Mesenteric fat pad (tissue), 1 donor: Measurements from ENCODE around the gene IKZF2. TPM values are rescaled to one million over a fixed set of nuclear protein-coding genes. Genes with fewer than 3 reads are reported as not detected.

ENCODE experiments used
- DNase-seq: peaks from one replicate; pipeline ENCODE4 v3.0.0-alpha.2; 2020; ENCODE audit warnings: low spot score
- total RNA-seq: library from RNA; stranded (reverse); fragmentation: NEBNext Ultra II Directional; extraction: Animal tissue kit (Norgen Biotek cat#: 25700); gene quantifications from one replicate; pipeline ENCODE4 v1.2.1, GENCODE V29; 2021
- donor health status: DM: yes; HTN: yes; CAD: no.

Gene IKZF2
- total RNA-seq, 1 donor from 2014 or later = 7.6 TPM

DNA sequence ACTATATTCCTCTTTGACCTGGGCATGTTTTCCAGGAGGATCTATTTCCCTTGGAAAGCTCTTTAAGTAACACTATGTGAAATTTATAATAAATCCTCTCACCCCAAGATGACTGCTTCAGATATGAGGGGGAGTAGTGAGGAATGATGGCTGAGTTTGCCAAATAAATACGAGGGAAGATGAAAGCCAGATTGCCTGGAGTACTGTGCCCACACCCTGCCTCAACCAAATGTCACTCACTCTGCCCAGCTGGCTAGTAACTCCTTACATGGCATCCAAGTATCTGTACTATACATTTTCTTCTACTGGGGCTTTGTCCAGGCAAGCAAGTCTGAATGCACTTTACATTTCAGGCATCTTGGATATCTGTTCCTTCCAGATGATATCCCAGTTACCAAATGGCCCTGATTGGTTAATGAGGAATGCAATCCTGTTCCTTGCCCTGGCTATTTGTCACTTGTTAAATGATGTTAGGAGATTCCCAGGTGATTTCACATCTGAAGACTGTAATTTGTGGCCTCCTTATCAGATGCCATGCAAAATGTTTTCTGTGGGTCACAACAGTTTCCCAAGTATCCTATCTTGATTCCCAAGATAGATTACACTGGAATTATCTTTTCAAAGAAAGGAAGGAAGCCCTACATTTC, 191.8 kb downstream of the IKZF2 start:
- no peak for DNase-seq

DNA sequence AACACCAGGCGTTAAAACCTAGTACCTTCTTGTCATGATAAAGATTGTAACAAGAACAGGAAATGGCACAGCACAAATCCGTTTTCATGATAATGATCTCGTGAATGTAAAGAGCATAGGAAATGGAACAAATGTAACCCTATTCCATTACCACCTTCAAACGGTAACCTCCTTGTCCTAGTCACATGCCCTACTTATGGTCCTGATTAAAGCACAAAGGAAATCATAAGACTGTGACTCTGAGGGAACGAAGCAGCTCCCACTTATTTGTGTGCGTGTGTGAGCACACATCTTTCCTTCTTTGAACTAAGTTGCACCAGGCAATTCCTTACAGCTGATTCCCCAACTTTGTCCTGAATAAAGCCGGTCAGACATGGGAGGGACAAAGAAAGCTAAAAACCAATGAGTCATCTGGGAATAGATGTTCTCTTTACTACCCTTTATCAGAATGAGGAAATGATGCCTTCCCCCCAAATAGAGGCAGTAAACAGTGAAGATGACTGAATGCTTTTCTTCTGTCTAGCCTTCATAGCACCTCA, 192.6 kb downstream of the IKZF2 start:
- DNase-seq = no peak

GRCh38 chr2:212958133-212958532, 193.3 kb downstream of the IKZF2 start:
- DNase-seq = no peak

- DNase-seq = no peak
Measured at GRCh38 chr2:212957624-212958023, 193.8 kb downstream of the IKZF2 start.

DNA sequence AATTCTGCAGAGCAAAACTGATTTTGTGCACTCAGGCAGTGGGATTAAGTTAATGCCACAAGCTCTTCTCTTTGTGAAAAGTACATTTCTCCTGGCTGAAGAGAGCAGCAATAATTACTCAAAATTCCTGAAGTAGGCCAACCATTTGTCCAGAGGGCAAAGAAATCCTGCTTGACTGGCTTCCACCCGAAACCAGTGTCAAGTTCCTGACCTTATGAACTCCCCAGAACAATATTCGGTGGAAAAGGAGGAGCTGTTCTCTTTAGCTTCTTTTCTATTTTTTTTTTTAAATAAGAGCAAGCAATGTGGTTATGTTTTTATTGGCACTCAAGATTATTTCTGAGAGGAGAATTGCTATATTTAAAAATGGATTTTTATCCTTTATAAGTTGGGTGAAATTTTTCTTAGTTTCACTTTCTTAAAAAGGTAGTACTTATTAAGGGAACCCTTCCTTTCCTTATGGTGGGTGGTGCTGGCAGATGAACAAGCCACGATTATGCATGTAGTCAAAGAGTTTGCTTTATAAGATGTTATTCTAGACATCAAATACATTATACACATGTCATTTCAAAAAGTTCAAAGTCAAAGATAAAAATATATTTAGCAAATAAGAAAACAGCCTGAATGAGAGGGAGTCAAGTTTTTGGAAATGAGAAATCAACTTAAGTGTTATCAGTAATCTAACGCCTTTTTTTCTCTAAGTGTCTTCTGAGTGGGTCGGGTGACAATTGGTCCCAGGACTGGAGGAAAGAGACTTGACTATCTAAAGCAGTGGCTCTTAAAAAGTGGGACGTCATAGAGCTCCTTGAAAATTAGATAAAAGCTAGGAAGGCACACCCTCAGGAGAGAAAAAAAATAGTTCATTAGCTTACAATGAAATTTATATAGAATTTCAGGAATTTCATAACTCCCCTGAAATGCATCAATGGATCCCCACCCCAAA, 194.5 kb downstream of the IKZF2 start:
- no peak for DNase-seq

DNA sequence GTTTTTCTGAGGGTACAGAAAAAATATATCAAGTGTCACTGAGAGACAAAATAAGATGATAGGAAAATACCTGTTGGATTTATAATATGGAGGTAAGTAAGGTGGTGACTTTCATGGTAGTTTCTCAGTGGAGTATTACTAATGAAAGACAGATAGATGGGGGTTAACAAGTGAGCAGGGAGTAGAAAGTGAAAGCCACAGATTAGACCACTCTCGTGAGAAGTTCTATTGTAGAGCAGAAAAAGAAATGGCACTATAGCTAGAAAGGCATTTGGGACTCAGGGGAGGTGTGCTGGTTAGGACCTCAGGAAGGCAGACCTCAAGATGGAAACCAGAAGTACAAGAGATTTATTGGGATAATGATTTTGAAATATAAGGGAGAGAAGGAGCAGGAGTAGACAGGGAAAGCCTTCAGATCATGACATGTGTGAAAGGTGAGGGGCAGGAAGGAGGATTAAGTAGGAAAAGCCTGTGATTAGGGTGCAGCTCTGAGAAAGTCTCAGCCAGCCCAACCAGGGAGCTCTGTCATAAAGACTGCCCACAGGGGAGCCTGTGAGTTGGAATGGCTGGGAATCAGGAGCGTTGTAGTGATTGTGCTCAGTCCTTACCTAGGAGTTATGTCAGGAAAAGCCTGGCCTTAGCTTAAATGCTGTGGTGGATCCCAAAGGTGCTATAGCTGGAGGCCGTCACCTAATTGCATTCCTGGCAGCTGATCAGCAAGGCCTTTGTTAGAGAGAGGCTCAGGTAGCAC, 198.1 kb downstream of the IKZF2 start:
- DNase-seq = no peak

GRCh38 chr2:212949786-212950185, 201.6 kb downstream of the IKZF2 start:
- no peak for DNase-seq

Other genes starting within 250 kb of the IKZF2 start
- gene SPAG16, start 132.9 kb upstream of the IKZF2 start, total RNA-seq = 10.9 TPM